Natural killer cell treated with Interleukin-12 subunit alpha and Interleukin-12 subunit beta and Interleukin-15 and Interleukin-18, amount 100 ng/mL, for 72 hours (primary cell): ENCODE data around the gene EXD3. TPM values are rescaled to one million over a fixed set of nuclear protein-coding genes. Genes with fewer than 3 reads are reported as not detected.

Experiments
- ATAC-seq, 2 donors: fragments of 150-1000 bp; cut with Tn5 transposase in 1 of 2; sonication (Bioruptor Pico), chemical (Tn5 transposase) in 1 of 2; 2 replicates each; pipeline ENCODE4 v1.10.0; 2021
- DNase-seq: peaks from one replicate; pipeline ENCODE4 v3.0.0; 2022; ENCODE audit warnings: low spot score
- H3K27ac Mint-ChIP-seq, 2 donors: 1 replicate in 1 of 2; 2 replicates in 1 of 2; pipeline ENCODE4 v1.8.0; 2022; ENCODE audit warnings: mixed read lengths in 2 of 2, mild to moderate bottlenecking in 1 of 2, moderate library complexity in 1 of 2
- H3K27me3 Mint-ChIP-seq, 2 donors: 1 replicate in 1 of 2; 2 replicates in 1 of 2; pipeline ENCODE4 v1.8.0; 2022; ENCODE audit warnings: mixed read lengths in 2 of 2
- H3K36me3 Mint-ChIP-seq: one replicate; pipeline ENCODE4 v1.8.0; 2022; ENCODE audit warnings: mixed read lengths
- H3K4me1 Mint-ChIP-seq, 2 donors: 1 replicate in 1 of 2; 2 replicates in 1 of 2; pipeline ENCODE4 v1.8.0; 2022; ENCODE audit warnings: low read depth in 2 of 2, mixed read lengths in 2 of 2, mild to moderate bottlenecking in 1 of 2
- H3K4me3 Mint-ChIP-seq: one replicate; pipeline ENCODE4 v1.8.0; 2022; ENCODE audit warnings: mixed read lengths
- H3K9me3 Mint-ChIP-seq: 2 replicates; pipeline ENCODE4 v1.8.0; 2022; ENCODE audit warnings: mixed read lengths
- total RNA-seq, 2 donors: library from RNA; stranded (reverse); gene quantifications; one replicate each; pipeline ENCODE4 v1.2.3, GENCODE V29; 2022

Gene EXD3
- total RNA-seq, 2 donors from 2014 or later: 7.6 to 7.9 TPM

GRCh38 chr9:137396634-137397367 lies 26.2 kb downstream of the EXD3 start:
- DNase-seq: no peak
- no peaks in the 10 kb centered on the region for H3K9me3 Mint-ChIP-seq
- no peak for ATAC-seq
- H3K27ac Mint-ChIP-seq: no peak overlapping the region
- no peaks in the 10 kb centered on the region for H3K36me3 Mint-ChIP-seq
- H3K4me1 Mint-ChIP-seq: peaks cover 5 to 6% of the 10 kb centered on the region in 2 donors
- no peak overlapping the region for H3K4me3 Mint-ChIP-seq
- H3K27me3 Mint-ChIP-seq: no peaks in the 10 kb centered on the region

GRCh38 chr9:137396227-137396626 lies 26.7 kb downstream of the EXD3 start:
- Mint-ChIP-seq H3K9me3 (no peaks in the 10 kb centered on the region), H3K4me1 (peaks cover 5 to 6% of the 10 kb centered on the region in 2 donors)

DNA sequence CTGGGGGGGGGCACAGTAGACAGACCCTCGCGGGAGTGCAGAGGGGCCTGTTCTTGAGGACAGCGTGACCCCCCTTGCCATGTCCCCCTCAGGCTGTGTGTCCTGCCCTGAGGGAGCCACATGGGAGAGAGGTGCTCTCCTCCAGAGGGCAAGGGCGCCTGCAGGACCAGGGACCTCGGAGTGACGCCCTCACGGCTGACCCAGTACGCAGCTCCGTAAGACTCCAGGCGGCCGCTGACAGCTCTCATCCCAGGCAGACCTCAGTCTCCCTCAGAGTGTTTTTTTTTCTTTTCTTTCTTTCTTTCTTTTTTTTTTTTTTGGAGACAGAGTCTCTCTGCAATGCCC lies 27.3 kb downstream of the EXD3 start:
- Mint-ChIP-seq H3K36me3 (no peaks in the 10 kb centered on the region), H3K27ac (no peak overlapping the region), H3K9me3 (no peaks in the 10 kb centered on the region), H3K27me3 (no peaks in the 10 kb centered on the region), H3K4me1 (peaks cover 5 to 6% of the 10 kb centered on the region in 2 donors), H3K4me3 (no peak overlapping the region)
- ATAC-seq: no peak
- no peak for DNase-seq

More at GRCh38 chr9:137396227-137396626, 26.7 kb downstream of the EXD3 start:
- H3K36me3 Mint-ChIP-seq: no peaks in the 10 kb centered on the region
- no peak overlapping the region for H3K27ac Mint-ChIP-seq
- ATAC-seq (no peak), DNase-seq (no peak)
- no peaks in the 10 kb centered on the region for H3K27me3 Mint-ChIP-seq
- H3K4me3 Mint-ChIP-seq: no peak overlapping the region

GRCh38 chr9:137394866-137395665 lies 27.9 kb downstream of the EXD3 start:
- H3K27ac Mint-ChIP-seq: no peak overlapping the region
- no peaks in the 10 kb centered on the region for H3K36me3 Mint-ChIP-seq
- H3K4me3 Mint-ChIP-seq: no peak overlapping the region
- DNase-seq (no peak), ATAC-seq (no peak)
- peaks cover 6 to 7% of the 10 kb centered on the region in 2 donors for H3K4me1 Mint-ChIP-seq
- H3K9me3 Mint-ChIP-seq: no peaks in the 10 kb centered on the region
- H3K27me3 Mint-ChIP-seq: no peaks in the 10 kb centered on the region

DNA sequence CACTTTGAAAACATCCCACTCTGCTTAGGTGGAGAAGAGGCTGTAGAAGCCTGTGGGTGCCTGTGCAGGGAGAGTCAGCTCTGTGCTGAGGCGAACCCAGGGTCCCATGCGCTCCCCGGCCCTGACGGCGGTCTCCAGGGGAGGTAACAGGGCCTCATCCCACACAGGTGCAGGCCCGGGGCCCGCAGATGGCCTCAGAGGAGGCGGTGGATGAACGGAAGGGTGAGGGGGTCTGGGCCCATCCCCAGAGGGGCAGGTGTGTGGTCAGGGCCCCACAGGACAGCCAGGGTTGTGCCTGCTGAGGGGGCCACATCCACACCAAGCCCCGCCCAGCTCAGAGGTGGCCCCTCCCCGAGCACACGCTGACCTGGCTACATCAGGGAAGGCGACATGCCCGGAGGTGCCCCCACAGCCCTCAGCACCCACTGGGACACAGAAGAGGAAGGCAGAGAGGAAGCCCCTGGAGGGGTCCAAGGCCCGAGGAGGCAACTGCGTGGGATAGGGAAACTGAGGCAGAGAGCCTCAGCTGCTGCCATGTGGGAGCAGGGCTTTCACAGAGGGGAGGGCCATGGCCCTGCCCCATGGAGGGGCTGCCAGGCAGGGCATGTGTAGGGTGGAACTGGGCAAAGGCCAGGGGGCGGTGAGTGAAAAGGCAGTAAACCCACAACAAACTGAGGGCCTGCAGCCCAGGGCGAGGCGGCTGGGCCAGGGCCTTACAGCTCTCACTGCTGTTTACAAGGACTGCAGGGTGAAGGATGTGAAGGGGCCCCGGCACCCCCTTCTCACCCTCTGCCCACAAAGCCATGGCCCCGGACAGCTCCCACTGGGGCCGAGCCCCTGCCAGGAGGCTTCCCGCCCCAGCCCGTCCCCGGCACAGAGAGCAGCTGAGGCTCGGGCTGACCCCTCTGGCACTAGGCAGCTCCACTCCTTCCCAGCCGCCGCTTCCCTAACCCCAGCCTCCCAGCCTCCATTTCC lies 29.5 kb downstream of the EXD3 start:
- peak; percentile 8 for DNase-seq
- Mint-ChIP-seq H3K9me3 (no peaks in the 10 kb centered on the region), H3K27ac (no peak overlapping the region), H3K36me3 (no peaks in the 10 kb centered on the region), H3K4me1 (peaks cover 0 to 6% of the 10 kb centered on the region in 2 donors), H3K27me3 (no peaks in the 10 kb centered on the region), H3K4me3 (no peak overlapping the region)
- no peak for ATAC-seq

GRCh38 chr9:137392232-137393007 lies 30.5 kb downstream of the EXD3 start:
- Mint-ChIP-seq H3K27me3 (no peaks in the 10 kb centered on the region), H3K4me3 (no peak overlapping the region), H3K36me3 (no peaks in the 10 kb centered on the region), H3K27ac (no peak overlapping the region), H3K4me1 (peaks cover 0 to 6% of the 10 kb centered on the region in 2 donors), H3K9me3 (no peaks in the 10 kb centered on the region)
- DNase-seq (no peak), ATAC-seq (no peak)

DNA sequence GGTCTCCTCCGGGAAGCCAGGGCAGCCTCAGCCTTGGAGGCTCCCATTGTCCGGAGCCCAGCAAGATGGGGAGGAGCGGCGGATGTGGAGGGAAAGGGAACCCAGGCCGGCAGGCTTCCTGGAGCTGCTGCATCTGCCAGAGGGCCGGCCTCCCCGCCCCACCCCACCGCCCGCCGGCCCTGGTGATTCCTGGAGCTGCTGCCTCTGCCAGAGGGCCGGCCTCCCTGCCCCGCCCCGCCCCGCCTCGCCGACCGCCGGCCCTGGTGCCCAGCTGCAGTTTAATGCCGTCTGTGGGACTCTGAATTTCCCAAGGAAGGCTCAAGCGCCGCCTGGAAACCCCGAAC lies 31.6 kb downstream of the EXD3 start:
- Mint-ChIP-seq H3K36me3 (no peaks in the 10 kb centered on the region), H3K4me1 (peaks cover 0 to 6% of the 10 kb centered on the region in 2 donors), H3K4me3 (no peak overlapping the region), H3K27me3 (no peaks in the 10 kb centered on the region), H3K9me3 (no peaks in the 10 kb centered on the region), H3K27ac (no peak overlapping the region)
- DNase-seq (no peak), ATAC-seq (no peak)

DNA sequence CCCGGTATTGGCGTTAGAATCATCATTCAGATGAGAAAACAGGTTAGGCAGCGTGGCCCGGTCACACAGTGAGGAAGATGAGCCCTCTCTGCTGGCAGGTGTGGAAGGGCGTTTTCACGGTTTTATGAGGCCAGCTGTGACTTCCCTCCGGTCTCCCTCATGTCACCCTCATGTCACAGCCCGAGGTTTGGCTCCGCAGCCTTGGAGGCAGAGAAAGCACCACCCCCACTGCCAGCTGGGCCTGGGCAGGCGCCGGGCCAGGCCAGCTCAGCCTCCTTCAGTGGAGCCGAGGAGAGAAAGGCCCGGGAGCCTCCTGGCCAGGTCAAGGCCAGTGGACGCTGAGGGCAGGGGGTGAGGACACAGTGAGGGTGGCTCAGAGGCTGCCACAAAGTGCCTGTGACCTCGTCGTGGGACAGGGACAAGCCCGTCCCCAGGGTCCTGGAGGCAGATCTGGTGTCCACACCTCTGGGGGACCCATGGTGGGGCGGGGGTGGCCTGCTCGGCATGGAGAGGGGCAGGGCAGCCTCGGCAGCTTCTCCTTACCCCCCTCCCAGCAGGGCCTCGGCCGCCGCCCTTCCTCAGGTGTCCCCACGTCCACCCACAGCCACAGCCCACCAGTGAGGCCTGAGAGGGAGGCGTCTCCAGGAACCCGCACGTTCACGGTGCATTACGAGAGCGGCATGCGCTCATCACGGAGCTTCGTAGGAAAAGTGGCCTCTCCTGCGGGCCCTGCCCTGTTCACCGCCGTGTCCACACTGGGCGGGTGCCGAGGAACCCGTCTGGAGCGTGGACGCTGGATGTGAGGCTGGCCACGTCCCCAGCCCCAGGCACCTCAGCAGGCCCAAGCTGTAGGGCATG lies 32.2 kb downstream of the EXD3 start:
- H3K4me1 Mint-ChIP-seq: peaks cover 0 to 6% of the 10 kb centered on the region in 2 donors
- ATAC-seq (no peak), DNase-seq (no peak)

GRCh38 chr9:137389428-137389746 lies 33.6 kb downstream of the EXD3 start:
- DNase-seq (no peak), ATAC-seq (no peak)
- no peaks in the 10 kb centered on the region for H3K27me3 Mint-ChIP-seq
- H3K4me1 Mint-ChIP-seq: peaks cover 0 to 6% of the 10 kb centered on the region in 2 donors
- H3K27ac Mint-ChIP-seq: no peak overlapping the region
- H3K36me3 Mint-ChIP-seq: no peaks in the 10 kb centered on the region
- H3K9me3 Mint-ChIP-seq: no peaks in the 10 kb centered on the region
- no peak overlapping the region for H3K4me3 Mint-ChIP-seq

More for the DNA sequence above, 32.2 kb downstream of the EXD3 start:
- H3K27me3 Mint-ChIP-seq: no peaks in the 10 kb centered on the region
- no peaks in the 10 kb centered on the region for H3K36me3 Mint-ChIP-seq
- no peak overlapping the region for H3K4me3 Mint-ChIP-seq
- no peaks in the 10 kb centered on the region for H3K9me3 Mint-ChIP-seq
- H3K27ac Mint-ChIP-seq: no peak overlapping the region

- Mint-ChIP-seq H3K27me3 (no peaks in the 10 kb centered on the region), H3K9me3 (no peaks in the 10 kb centered on the region), H3K4me1 (peaks cover 0 to 6% of the 10 kb centered on the region in 2 donors), H3K4me3 (no peak overlapping the region), H3K36me3 (no peaks in the 10 kb centered on the region), H3K27ac (no peak overlapping the region)
- no peak for ATAC-seq
- DNase-seq: no peak
Observed at GRCh38 chr9:137388589-137389427, 34.2 kb downstream of the EXD3 start.

GRCh38 chr9:137387891-137388560 lies 34.9 kb downstream of the EXD3 start:
- ATAC-seq (no peak), DNase-seq (no peak)
- H3K9me3 Mint-ChIP-seq: no peaks in the 10 kb centered on the region
- H3K4me3 Mint-ChIP-seq: no peak overlapping the region
- H3K27me3 Mint-ChIP-seq: no peaks in the 10 kb centered on the region
- peaks cover 0 to 6% of the 10 kb centered on the region in 2 donors for H3K4me1 Mint-ChIP-seq
- no peaks in the 10 kb centered on the region for H3K36me3 Mint-ChIP-seq
- peak overlapping the region in 1 of 2 donors; percentile 62 for H3K27ac Mint-ChIP-seq
